Activated effector memory CD4-positive, alpha-beta T cell treated with Interleukin-2 at 50 U/mL for 16 hours (primary cell): ENCODE data around the gene FOXL2NB.

Experiments
- DNase-seq: peaks from one replicate; pipeline ENCODE4 v3.0.0-alpha.2; 2020

Gene FOXL2NB

DNA sequence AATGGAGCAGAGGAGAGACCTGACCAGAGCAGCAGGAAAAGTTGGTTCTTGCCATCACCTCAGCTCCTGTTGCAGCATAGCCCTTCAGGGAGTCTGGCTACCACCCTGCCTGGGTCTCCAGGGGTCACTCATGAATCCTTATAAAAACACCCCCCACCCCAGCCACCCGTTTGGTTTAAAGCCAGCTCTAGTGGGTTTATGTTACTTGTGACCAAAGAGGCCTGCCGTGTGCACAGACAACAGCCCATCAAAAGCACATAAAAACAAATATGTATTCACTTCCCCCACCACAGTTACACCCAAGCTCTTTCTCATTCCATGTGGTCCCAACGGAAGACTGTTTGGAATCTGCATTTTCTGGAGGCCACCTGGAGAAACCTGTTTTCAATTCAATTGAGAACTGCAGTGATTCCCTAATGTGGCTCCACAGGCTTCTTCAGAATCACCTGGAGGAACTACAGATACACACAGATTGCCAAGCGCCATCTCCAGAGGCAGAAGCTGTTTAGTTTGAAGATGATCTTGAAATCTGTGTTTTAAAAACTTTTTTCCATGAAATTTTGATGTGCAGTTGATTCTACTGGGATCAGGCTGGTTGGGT is 13.8 kb upstream of the FOXL2NB start:
- DNase-seq = no peak

- no peak for DNase-seq
These were observed 12.9 kb upstream of the FOXL2NB start for GRCh38 chr3:138933981-138934691.

DNA sequence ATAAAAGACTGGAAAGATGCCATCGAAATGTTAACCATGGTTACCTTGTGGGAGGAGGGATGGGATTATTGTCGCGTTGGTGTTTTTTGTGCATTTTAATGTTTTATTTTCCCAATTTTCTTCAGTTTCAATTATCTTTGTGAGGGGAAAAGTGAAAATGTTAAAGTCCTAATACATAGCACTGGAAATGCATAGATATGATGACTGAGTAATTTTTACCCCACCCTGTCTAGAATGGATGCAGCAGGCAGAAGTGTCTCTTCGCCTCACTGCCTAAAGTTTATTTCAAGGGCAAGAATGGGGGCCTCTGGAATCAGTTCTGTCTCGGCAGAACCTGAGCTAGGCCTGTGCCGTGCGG is 11.5 kb upstream of the FOXL2NB start:
- DNase-seq = no peak

- peak; percentile 50 for DNase-seq
These were observed 10.9 kb upstream of the FOXL2NB start for GRCh38 chr3:138935863-138936740.

DNA sequence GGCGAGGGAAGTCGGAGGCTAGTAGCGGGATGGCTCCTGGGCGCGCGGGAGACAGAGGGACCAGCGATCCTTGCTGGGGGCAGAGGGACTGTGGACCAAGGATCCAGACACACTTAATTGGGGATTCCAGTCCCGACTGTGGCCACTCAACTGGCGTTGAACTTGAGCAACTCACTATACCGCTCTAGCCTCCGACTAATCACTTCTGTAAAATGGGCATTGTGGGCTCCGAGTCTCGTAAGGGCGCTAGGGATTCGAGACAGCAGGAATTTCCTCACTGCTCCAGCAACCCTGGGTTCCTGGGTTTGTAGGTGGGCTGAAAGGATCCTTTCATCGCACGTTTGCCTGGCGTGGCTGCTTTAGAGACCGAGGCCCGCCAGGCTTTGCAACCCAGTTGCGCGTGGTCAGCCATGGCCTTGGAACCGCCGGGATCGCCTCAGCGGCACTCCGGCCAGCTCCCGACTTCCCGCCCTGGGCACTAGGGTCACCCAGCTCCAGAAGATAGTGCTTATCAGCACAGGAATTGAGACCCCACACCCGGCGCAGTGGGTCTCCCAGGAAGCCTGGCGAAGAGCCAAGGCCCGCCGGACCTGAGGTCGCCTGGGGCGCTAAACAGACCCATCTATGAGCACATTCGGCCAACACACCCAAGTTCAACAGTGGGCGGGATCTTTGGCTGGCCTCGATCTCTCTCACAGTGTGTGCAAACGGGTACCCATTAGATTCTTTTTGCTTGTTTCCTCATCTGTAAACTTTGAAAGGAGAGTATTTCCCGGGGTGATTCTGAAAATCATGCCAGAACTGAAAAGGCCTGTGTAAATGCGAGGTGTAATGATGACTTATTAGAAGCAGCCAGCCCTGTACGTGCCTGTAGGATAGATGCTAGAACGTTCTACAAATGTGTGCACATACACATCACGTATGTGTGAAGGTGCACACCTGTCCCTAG is 10.0 kb upstream of the FOXL2NB start:
- DNase-seq = no peak

- DNase-seq = no peak
These were observed 9.3 kb upstream of the FOXL2NB start for GRCh38 chr3:138937690-138938055.

DNA sequence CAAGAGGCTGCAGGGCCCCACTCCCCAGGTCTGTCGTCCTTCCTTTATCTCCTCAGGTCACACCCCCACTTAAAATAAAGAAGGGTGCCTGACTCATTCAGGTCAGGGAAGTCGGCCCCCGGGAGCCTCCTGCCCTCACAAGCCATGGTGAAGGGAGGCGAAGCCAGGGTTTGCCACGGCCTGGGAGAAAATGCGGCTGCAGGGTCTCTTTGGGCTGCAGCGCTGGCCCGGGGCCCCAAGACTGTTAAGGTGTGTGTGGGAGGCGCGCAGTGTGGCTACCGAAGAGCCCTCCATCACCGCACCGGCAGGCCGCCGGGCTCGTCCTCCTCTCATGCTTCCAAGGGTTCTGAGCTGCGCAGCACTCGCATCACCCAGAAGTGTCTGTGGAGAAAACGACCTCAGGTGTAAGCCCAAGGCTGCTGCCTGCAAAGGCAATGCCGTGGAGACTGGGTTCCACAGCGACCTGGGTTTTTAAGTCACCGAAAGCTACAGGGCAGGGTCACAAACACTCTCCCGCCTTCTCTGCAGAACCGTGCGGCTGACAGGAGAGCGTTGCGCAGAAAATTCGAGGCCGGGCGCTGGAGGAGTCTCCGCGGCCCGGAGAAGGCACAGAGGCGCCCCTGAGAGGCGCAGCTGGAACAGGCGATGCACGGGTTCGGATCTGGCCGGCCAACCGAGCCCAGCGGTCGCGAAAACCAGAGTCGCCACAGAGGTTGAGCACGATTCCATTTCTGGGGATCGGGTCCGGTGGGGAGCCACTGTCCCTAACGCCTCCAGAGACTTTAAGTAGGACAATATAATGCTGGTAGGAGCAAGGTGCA is 8.8 kb upstream of the FOXL2NB start:
- no peak for DNase-seq

DNA sequence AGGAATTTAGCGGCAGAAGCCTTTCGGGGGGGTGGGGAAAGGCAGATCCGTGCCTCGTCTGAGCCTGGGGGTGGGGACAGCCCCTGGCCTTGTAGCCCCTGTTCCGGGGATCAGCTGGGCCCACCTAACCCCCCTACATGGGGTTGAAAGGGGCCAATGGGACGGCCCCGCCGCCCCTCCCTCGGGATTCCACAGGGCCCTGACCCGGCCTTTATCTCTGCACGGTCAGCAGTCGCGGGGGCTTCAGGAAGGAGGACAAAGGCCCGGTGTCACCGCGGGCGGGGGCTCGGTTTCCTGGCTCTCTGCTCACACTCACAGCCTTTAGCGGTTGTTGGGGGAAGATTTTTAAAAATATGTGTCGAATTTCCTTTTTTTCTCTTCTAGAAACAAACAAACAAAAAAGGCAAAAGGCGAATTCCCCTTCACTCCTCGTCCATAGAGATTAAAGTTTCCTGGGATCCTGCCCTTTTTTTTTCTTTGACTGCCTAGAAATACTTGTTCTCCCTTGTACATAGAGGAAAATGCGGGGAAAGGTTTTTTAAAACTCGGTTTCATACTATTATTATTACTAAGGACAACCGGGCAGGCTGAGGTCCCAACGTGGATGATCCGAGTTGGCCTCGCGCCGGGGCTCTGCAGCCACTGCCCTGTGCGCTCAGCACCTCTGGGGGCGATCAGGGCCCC is 8.0 kb upstream of the FOXL2NB start:
- no peak for DNase-seq

GRCh38 chr3:138939561-138940241 is 7.3 kb upstream of the FOXL2NB start:
- no peak for DNase-seq

- no peak for DNase-seq
These were observed 6.6 kb upstream of the FOXL2NB start for GRCh38 chr3:138940446-138940845.

DNA sequence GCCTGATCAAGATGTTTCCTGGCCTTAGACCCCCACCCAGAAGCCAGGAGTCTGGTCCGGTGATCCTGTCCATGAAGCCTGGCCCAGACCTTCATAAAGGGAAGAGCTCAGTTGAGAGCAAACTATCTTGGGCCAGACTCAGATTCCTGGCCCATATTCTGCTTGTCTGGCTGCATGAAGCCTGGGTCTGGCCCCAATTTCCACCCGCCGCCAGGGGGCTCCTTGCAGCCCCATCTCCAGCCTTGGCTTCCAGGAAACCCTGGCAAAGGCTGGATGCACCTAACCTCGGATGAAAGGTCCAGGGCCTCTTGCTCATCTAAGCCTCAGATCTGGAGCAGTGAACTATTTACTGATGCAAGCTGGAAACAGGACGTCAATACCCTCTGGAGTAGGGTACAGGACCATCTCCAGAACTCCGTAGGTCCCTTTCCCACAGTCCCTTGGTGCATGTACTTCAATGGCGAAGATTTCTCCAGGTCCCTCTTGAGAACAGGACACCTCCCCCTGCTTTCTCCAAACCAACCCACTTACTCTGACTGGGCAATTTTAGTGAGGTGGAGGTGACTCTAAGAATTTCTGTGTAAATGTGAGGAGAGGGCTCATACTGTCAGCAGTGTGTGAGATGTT is 5.6 kb upstream of the FOXL2NB start:
- DNase-seq = no peak

- no peak for DNase-seq
These were observed 4.7 kb upstream of the FOXL2NB start for GRCh38 chr3:138942271-138942670.

- no peak for DNase-seq
These were observed 4.0 kb upstream of the FOXL2NB start for GRCh38 chr3:138942861-138943623.

GRCh38 chr3:138943724-138944653 is 3.0 kb upstream of the FOXL2NB start:
- DNase-seq = no peak

DNA sequence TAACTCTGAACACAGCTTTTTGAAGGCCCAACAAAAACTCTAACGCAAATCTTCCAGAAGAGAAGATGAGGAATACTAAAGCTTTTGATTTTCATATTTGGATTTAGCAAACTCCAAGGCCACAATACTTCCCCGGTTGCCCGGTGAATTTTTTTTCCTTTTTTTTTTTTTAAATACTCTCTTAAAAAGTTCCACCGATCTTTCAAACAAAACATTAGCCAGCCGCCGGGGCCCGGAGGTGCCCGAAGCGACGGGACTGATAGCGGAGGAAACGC is 2.4 kb upstream of the FOXL2NB start:
- no peak for DNase-seq

GRCh38 chr3:138944929-138945708 is 1.9 kb upstream of the FOXL2NB start:
- no peak for DNase-seq
